ENCODE measurements around the gene SPRYD4. TPM values are rescaled to one million over a fixed set of nuclear protein-coding genes. Genes with fewer than 3 reads are reported as not detected.
"Not testable (repeated sequence)": the region's sequence is repeated elsewhere in the genome, so short reads cannot be mapped to it uniquely, and the experiment has no call there.

Gene SPRYD4
- total RNA-seq, 3 donors from 2014 or later: 2.9 to 4.8 (median 3.6) TPM

GRCh38 chr12:56510786-56511185, 42.4 kb downstream of the SPRYD4 start:
- Histone ChIP-seq H3K4me1 (no peaks in the 10 kb centered on the region), H3K27me3 (no peaks in the 10 kb centered on the region), H3K4me3 (no peak overlapping the region), H3K27ac (no peak overlapping the region), H3K9me3 (no peaks in the 10 kb centered on the region), H3K36me3 (no peaks in the 10 kb centered on the region)
- no peak for DNase-seq (ENCODE audit: low spot score in 2 of 2)
- TF ChIP-seq, protein P1, sequence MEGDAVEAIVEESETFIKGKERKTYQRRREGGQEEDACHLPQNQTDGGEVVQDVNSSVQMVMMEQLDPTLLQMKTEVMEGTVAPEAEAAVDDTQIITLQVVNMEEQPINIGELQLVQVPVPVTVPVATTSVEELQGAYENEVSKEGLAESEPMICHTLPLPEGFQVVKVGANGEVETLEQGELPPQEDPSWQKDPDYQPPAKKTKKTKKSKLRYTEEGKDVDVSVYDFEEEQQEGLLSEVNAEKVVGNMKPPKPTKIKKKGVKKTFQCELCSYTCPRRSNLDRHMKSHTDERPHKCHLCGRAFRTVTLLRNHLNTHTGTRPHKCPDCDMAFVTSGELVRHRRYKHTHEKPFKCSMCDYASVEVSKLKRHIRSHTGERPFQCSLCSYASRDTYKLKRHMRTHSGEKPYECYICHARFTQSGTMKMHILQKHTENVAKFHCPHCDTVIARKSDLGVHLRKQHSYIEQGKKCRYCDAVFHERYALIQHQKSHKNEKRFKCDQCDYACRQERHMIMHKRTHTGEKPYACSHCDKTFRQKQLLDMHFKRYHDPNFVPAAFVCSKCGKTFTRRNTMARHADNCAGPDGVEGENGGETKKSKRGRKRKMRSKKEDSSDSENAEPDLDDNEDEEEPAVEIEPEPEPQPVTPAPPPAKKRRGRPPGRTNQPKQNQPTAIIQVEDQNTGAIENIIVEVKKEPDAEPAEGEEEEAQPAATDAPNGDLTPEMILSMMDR (IDR thresholded peaks at IDR 0.05): no peak
- TF ChIP-seq POLR2AphosphoS5 (IDR thresholded peaks at IDR 0.05) (no peak), POLR2A (IDR thresholded peaks at IDR 0.05) (no peak)
- intact Hi-C loops (cut with DNase I; ENCODE audit: low total_unique reads): loop anchor here (5.0 to 10.0 kb wide), 2 partner anchors 64 to 87 kb away; no protein-coding TSS in a partner anchor

DNA sequence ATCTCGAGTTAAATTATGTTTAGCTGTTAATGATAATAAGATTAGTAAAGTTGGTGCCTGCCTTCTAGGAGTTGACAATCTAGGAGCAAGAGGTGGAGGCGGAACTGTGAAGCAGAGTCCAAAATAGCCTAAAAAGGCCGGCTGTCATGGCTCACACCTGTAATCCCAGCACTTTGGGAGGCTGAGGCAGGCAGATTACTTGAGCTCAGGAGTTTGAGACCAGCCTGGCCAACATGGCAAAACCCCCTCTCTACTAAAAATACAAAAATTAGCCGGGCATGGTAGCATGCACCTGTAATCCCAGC, 45.6 kb downstream of the SPRYD4 start:
- not testable (repeated sequence) for H3K4me1 ChIP-seq; H3K27me3 ChIP-seq; H3K27ac ChIP-seq; H3K9me3 ChIP-seq; H3K4me3 ChIP-seq; DNase-seq (ENCODE audit: low spot score in 2 of 2); H3K36me3 ChIP-seq
- TF ChIP-seq, protein P1 (IDR thresholded peaks at IDR 0.05): peak in 1 of 3 donors; percentile 7
- intact Hi-C loops (cut with DNase I; ENCODE audit: low total_unique reads): loop anchor here (5.0 to 10.0 kb wide), 2 partner anchors 61 to 83 kb away; no protein-coding TSS in a partner anchor

DNA sequence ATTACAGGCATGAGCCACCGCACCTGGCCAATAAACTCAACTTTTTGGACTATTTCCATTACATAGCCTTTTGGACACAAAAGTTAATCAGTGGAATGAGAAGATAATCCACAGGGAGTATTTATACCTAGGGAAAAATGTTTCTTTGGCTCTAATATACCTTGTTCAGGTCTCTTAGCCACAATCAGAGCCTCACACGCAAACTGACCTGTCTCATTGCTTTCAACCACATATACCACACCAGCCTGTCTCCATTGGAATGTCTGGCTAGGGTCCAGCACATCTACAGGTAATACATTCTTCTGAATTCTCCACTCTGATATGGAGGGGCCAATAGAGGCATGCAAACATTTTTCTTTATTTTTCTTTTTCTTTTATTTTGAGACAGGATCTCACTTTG, 49.5 kb downstream of the SPRYD4 start:
- intact Hi-C loops (cut with DNase I; ENCODE audit: low total_unique reads): loop anchor here (10.0 kb wide), 1 partner anchor 57 kb away; no protein-coding TSS in a partner anchor
- no peaks in the 10 kb centered on the region for H3K9me3 ChIP-seq

DNA sequence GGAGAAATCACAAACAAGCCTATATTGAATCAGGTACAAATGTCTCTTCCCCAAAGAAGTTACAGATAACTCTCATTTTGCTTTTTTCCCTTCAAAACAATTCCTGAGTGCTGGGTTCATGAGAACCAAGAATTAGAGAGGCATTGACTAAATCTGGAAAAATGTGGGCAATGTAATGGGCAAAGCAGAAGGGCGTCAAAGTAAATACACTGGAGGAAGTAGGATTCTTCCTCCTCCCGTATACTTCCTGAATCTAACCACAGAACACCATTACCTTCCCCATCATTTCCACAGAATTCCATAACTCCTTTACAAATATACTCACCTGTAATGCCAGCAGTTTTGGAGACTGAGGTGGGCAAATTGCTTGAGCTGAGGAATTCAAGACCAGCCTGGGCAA, 50.2 kb downstream of the SPRYD4 start:
- intact Hi-C loops (cut with DNase I; ENCODE audit: low total_unique reads): loop anchor here (10.0 kb wide), 1 partner anchor 56 kb away; no protein-coding TSS in a partner anchor
- Histone ChIP-seq H3K27ac (no peak overlapping the region), H3K4me1 (peaks cover under 1 to 4% of the 10 kb centered on the region in 2 donors), H3K9me3 (no peaks in the 10 kb centered on the region), H3K4me3 (no peak overlapping the region), H3K36me3 (no peaks in the 10 kb centered on the region), H3K27me3 (no peaks in the 10 kb centered on the region)
- TF ChIP-seq, protein P1 (IDR thresholded peaks at IDR 0.05): no peak
- TF ChIP-seq POLR2A (IDR thresholded peaks at IDR 0.05) (no peak), POLR2AphosphoS5 (IDR thresholded peaks at IDR 0.05) (no peak)
- no peak for DNase-seq (ENCODE audit: low spot score in 2 of 2)

More for the DNA sequence above, 49.5 kb downstream of the SPRYD4 start:
- no peak for DNase-seq (ENCODE audit: low spot score in 2 of 2)
- Histone ChIP-seq H3K27ac (no peak overlapping the region), H3K27me3 (no peaks in the 10 kb centered on the region), H3K4me1 (peaks cover 0 to 4% of the 10 kb centered on the region in 2 donors), H3K36me3 (no peaks in the 10 kb centered on the region), H3K4me3 (no peak overlapping the region)
- TF ChIP-seq POLR2AphosphoS5 (IDR thresholded peaks at IDR 0.05) (no peak), POLR2A (IDR thresholded peaks at IDR 0.05) (no peak)
- TF ChIP-seq, protein P1 (IDR thresholded peaks at IDR 0.05): no peak

DNA sequence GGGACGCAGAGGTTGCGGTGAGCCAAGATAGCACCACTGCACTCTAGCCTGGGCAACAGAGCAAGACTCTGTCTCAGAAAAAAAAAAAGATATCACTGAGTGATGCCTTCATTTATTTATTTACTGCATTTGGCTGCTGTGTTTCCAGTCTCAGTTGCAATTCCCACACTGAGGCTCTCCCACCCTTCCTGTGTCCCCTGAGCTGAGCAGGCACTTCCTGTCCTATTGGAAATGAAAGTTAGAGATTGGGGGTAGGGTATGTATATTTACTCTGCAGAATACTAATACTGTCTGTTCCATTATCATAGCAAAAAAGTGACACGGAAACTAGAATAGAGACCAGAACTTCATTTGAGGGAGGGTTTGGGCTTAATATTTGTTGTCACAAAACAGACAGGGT, 51.7 kb downstream of the SPRYD4 start:
- Histone ChIP-seq H3K4me3 (peak overlapping the region; percentile 58 to 71 (median 61)), H3K27ac (peak overlapping the region; percentile 85 to 96), H3K27me3 (no peaks in the 10 kb centered on the region), H3K36me3 (no peaks in the 10 kb centered on the region), H3K4me1 (peaks cover 4 to 6% of the 10 kb centered on the region in 2 donors), H3K9me3 (no peaks in the 10 kb centered on the region)
- TF ChIP-seq, protein P1 (IDR thresholded peaks at IDR 0.05): no peak
- TF ChIP-seq POLR2A (IDR thresholded peaks at IDR 0.05) (no peak), POLR2AphosphoS5 (IDR thresholded peaks at IDR 0.05) (no peak)
- intact Hi-C loops (cut with DNase I; ENCODE audit: low total_unique reads): no loop called here
- DNase-seq (ENCODE audit: low spot score in 2 of 2): no peak
